ENCODE results near the gene TANC1.

The TANC1 gene

GRCh38 chr2:159043710-159044109, 75.3 kb downstream of the TANC1 start:
- no peak overlapping the region for H3K9ac ChIP-seq (ENCODE audit: low read length)
- no peaks in the 10 kb centered on the region for H3K36me3 ChIP-seq (ENCODE audit: control insufficient read depth, insufficient read depth, low read length)
- no peaks in the 10 kb centered on the region for H3K27me3 ChIP-seq (ENCODE audit: control insufficient read depth, insufficient read depth, low read length)
- peaks cover 8% of the 10 kb centered on the region for H3K4me1 ChIP-seq (ENCODE audit: control insufficient read depth, insufficient read depth, low read length)
- no peak overlapping the region for H3K4me3 ChIP-seq (ENCODE audit: low read length)
- no peaks in the 10 kb centered on the region for H3K9me3 ChIP-seq (ENCODE audit: control insufficient read depth, low read length)

GRCh38 chr2:159044804-159045286, 76.4 kb downstream of the TANC1 start:
- H3K4me1 ChIP-seq (ENCODE audit: control insufficient read depth, insufficient read depth, low read length): peaks cover 8% of the 10 kb centered on the region
- H3K27me3 ChIP-seq (ENCODE audit: control insufficient read depth, insufficient read depth, low read length): no peaks in the 10 kb centered on the region
- no peak overlapping the region for H3K9ac ChIP-seq (ENCODE audit: low read length)
- H3K4me3 ChIP-seq (ENCODE audit: low read length): no peak overlapping the region
- no peaks in the 10 kb centered on the region for H3K9me3 ChIP-seq (ENCODE audit: control insufficient read depth, low read length)
- no peaks in the 10 kb centered on the region for H3K36me3 ChIP-seq (ENCODE audit: control insufficient read depth, insufficient read depth, low read length)

- no peaks in the 10 kb centered on the region for H3K9me3 ChIP-seq (ENCODE audit: control insufficient read depth, low read length)
- H3K27me3 ChIP-seq (ENCODE audit: control insufficient read depth, insufficient read depth, low read length): no peaks in the 10 kb centered on the region
- H3K9ac ChIP-seq (ENCODE audit: low read length): no peak overlapping the region
- H3K4me3 ChIP-seq (ENCODE audit: low read length): no peak overlapping the region
- H3K4me1 ChIP-seq (ENCODE audit: control insufficient read depth, insufficient read depth, low read length): peaks cover 12% of the 10 kb centered on the region
- H3K36me3 ChIP-seq (ENCODE audit: control insufficient read depth, insufficient read depth, low read length): no peaks in the 10 kb centered on the region
Measured at GRCh38 chr2:159045545-159046454, 77.4 kb downstream of the TANC1 start.

GRCh38 chr2:159046966-159047365, 78.5 kb downstream of the TANC1 start:
- H3K9me3 ChIP-seq (ENCODE audit: control insufficient read depth, low read length): no peaks in the 10 kb centered on the region
- H3K4me3 ChIP-seq (ENCODE audit: low read length): no peak overlapping the region
- H3K9ac ChIP-seq (ENCODE audit: low read length): no peak overlapping the region
- H3K36me3 ChIP-seq (ENCODE audit: control insufficient read depth, insufficient read depth, low read length): no peaks in the 10 kb centered on the region
- H3K27me3 ChIP-seq (ENCODE audit: control insufficient read depth, insufficient read depth, low read length): no peaks in the 10 kb centered on the region
- H3K4me1 ChIP-seq (ENCODE audit: control insufficient read depth, insufficient read depth, low read length): peaks cover 12% of the 10 kb centered on the region

- H3K4me3 ChIP-seq (ENCODE audit: low read length): no peak overlapping the region
- no peaks in the 10 kb centered on the region for H3K36me3 ChIP-seq (ENCODE audit: control insufficient read depth, insufficient read depth, low read length)
- peaks cover 9% of the 10 kb centered on the region for H3K4me1 ChIP-seq (ENCODE audit: control insufficient read depth, insufficient read depth, low read length)
Measured at GRCh38 chr2:159050426-159050825, 82.0 kb downstream of the TANC1 start.

GRCh38 chr2:159051133-159051532, 82.7 kb downstream of the TANC1 start:
- Histone ChIP-seq H3K4me3 (ENCODE audit: low read length) (no peak overlapping the region), H3K4me1 (ENCODE audit: control insufficient read depth, insufficient read depth, low read length) (peaks cover 9% of the 10 kb centered on the region)

More at GRCh38 chr2:159050426-159050825, 82.0 kb downstream of the TANC1 start:
- Histone ChIP-seq H3K9me3 (ENCODE audit: control insufficient read depth, low read length) (no peaks in the 10 kb centered on the region), H3K9ac (ENCODE audit: low read length) (no peak overlapping the region), H3K27me3 (ENCODE audit: control insufficient read depth, insufficient read depth, low read length) (no peaks in the 10 kb centered on the region)

GRCh38 chr2:159051661-159052060, 83.2 kb downstream of the TANC1 start:
- no peak overlapping the region for H3K9ac ChIP-seq (ENCODE audit: low read length)
- H3K27me3 ChIP-seq (ENCODE audit: control insufficient read depth, insufficient read depth, low read length): no peaks in the 10 kb centered on the region
- no peak overlapping the region for H3K4me3 ChIP-seq (ENCODE audit: low read length)
- H3K4me1 ChIP-seq (ENCODE audit: control insufficient read depth, insufficient read depth, low read length): peaks cover 8% of the 10 kb centered on the region
- no peaks in the 10 kb centered on the region for H3K36me3 ChIP-seq (ENCODE audit: control insufficient read depth, insufficient read depth, low read length)
- no peaks in the 10 kb centered on the region for H3K9me3 ChIP-seq (ENCODE audit: control insufficient read depth, low read length)

More at GRCh38 chr2:159051133-159051532, 82.7 kb downstream of the TANC1 start:
- H3K9ac ChIP-seq (ENCODE audit: low read length): no peak overlapping the region
- no peaks in the 10 kb centered on the region for H3K9me3 ChIP-seq (ENCODE audit: control insufficient read depth, low read length)
- H3K36me3 ChIP-seq (ENCODE audit: control insufficient read depth, insufficient read depth, low read length): no peaks in the 10 kb centered on the region
- H3K27me3 ChIP-seq (ENCODE audit: control insufficient read depth, insufficient read depth, low read length): no peaks in the 10 kb centered on the region

GRCh38 chr2:159052157-159052601, 83.7 kb downstream of the TANC1 start:
- no peak overlapping the region for H3K4me3 ChIP-seq (ENCODE audit: low read length)
- no peaks in the 10 kb centered on the region for H3K27me3 ChIP-seq (ENCODE audit: control insufficient read depth, insufficient read depth, low read length)
- no peaks in the 10 kb centered on the region for H3K9me3 ChIP-seq (ENCODE audit: control insufficient read depth, low read length)
- H3K36me3 ChIP-seq (ENCODE audit: control insufficient read depth, insufficient read depth, low read length): no peaks in the 10 kb centered on the region
- no peak overlapping the region for H3K9ac ChIP-seq (ENCODE audit: low read length)
- peaks cover 4% of the 10 kb centered on the region for H3K4me1 ChIP-seq (ENCODE audit: control insufficient read depth, insufficient read depth, low read length)

- no peaks in the 10 kb centered on the region for H3K36me3 ChIP-seq (ENCODE audit: control insufficient read depth, insufficient read depth, low read length)
- H3K9me3 ChIP-seq (ENCODE audit: control insufficient read depth, low read length): no peaks in the 10 kb centered on the region
- H3K4me3 ChIP-seq (ENCODE audit: low read length): no peak overlapping the region
- H3K9ac ChIP-seq (ENCODE audit: low read length): no peak overlapping the region
- H3K27me3 ChIP-seq (ENCODE audit: control insufficient read depth, insufficient read depth, low read length): no peaks in the 10 kb centered on the region
- peaks cover 4% of the 10 kb centered on the region for H3K4me1 ChIP-seq (ENCODE audit: control insufficient read depth, insufficient read depth, low read length)
Measured at GRCh38 chr2:159053161-159054031, 85.0 kb downstream of the TANC1 start.

- Histone ChIP-seq H3K36me3 (ENCODE audit: control insufficient read depth, insufficient read depth, low read length) (no peaks in the 10 kb centered on the region), H3K9me3 (ENCODE audit: control insufficient read depth, low read length) (no peaks in the 10 kb centered on the region), H3K4me3 (ENCODE audit: low read length) (no peak overlapping the region), H3K27me3 (ENCODE audit: control insufficient read depth, insufficient read depth, low read length) (no peaks in the 10 kb centered on the region), H3K9ac (ENCODE audit: low read length) (no peak overlapping the region), H3K4me1 (ENCODE audit: control insufficient read depth, insufficient read depth, low read length) (peaks cover 4% of the 10 kb centered on the region)
Measured at GRCh38 chr2:159054032-159054334, 85.5 kb downstream of the TANC1 start.

GRCh38 chr2:159054985-159055384, 86.5 kb downstream of the TANC1 start:
- H3K4me3 ChIP-seq (ENCODE audit: low read length): no peak overlapping the region
- peaks cover 4% of the 10 kb centered on the region for H3K4me1 ChIP-seq (ENCODE audit: control insufficient read depth, insufficient read depth, low read length)
- no peaks in the 10 kb centered on the region for H3K27me3 ChIP-seq (ENCODE audit: control insufficient read depth, insufficient read depth, low read length)
- no peaks in the 10 kb centered on the region for H3K36me3 ChIP-seq (ENCODE audit: control insufficient read depth, insufficient read depth, low read length)
- H3K9ac ChIP-seq (ENCODE audit: low read length): no peak overlapping the region
- no peaks in the 10 kb centered on the region for H3K9me3 ChIP-seq (ENCODE audit: control insufficient read depth, low read length)

GRCh38 chr2:159060518-159060917, 92.1 kb downstream of the TANC1 start:
- Histone ChIP-seq H3K9me3 (ENCODE audit: control insufficient read depth, low read length) (no peaks in the 10 kb centered on the region), H3K4me1 (ENCODE audit: control insufficient read depth, insufficient read depth, low read length) (peaks cover 24% of the 10 kb centered on the region), H3K4me3 (ENCODE audit: low read length) (no peak overlapping the region), H3K27me3 (ENCODE audit: control insufficient read depth, insufficient read depth, low read length) (no peaks in the 10 kb centered on the region), H3K36me3 (ENCODE audit: control insufficient read depth, insufficient read depth, low read length) (no peaks in the 10 kb centered on the region), H3K9ac (ENCODE audit: low read length) (no peak overlapping the region)

Measured in mucosa of stomach (tissue), 1 donor.